Kidney (tissue), 14 donors: ENCODE data around the gene ARAP1. TPM values are rescaled to one million over a fixed set of nuclear protein-coding genes. Genes with fewer than 3 reads are reported as not detected.

ENCODE experiments used
- DNase-seq, 5 donors: peaks; one replicate each; pipeline ENCODE4 v3.0.0-alpha.2; 2013 to 2020
- FAIRE-seq: peaks from 2 replicates; lab custom pipeline; 2012; peaks lifted over from hg19 to GRCh38; lab: Jason Lieb, UNC
- H3K27ac ChIP-seq, 2 donors: one replicate each; pipeline ENCODE4 v1.7.0; 2013; ENCODE audit warnings: low read depth in 2 of 2, low read length in 2 of 2, inconsistent platforms in 1 of 2
- H3K27me3 ChIP-seq: one replicate; pipeline ENCODE4 v1.7.1; 2013; ENCODE audit warnings: low read length, inconsistent platforms; ENCODE audit not compliant: control insufficient read depth, insufficient read depth
- H3K36me3 ChIP-seq, 3 donors: one replicate each; pipeline versions ENCODE4 v1.7.0 to v1.7.1; 2013; ENCODE audit warnings: low read length in 3 of 3, control low read depth in 1 of 3, inconsistent platforms in 1 of 3; ENCODE audit not compliant: insufficient read depth in 3 of 3, control insufficient read depth in 2 of 3
- H3K4me1 ChIP-seq, 3 donors: one replicate each; pipeline versions ENCODE4 v1.7.0 to v1.7.1; 2013; ENCODE audit warnings: low read length in 3 of 3, inconsistent platforms in 1 of 3, low read depth in 1 of 3; ENCODE audit not compliant: control insufficient read depth in 2 of 3, insufficient read depth in 2 of 3
- H3K4me3 ChIP-seq, 3 donors: one replicate each; pipeline versions ENCODE4 v1.7.0 to v1.8.1; 2013; ENCODE audit warnings: low read length in 3 of 3, control low read depth in 1 of 3, inconsistent platforms in 1 of 3
- H3K9ac ChIP-seq, 3 donors: one replicate each; pipeline versions ENCODE4 v1.7.0 to v1.7.1; 2013; ENCODE audit warnings: low read length in 3 of 3, control low read depth in 1 of 3, inconsistent platforms in 1 of 3
- H3K9me3 ChIP-seq, 3 donors: one replicate each; pipeline versions ENCODE4 v1.7.0 to v1.7.1; 2013; ENCODE audit warnings: low read length in 3 of 3, control low read depth in 1 of 3, inconsistent platforms in 1 of 3; ENCODE audit not compliant: control insufficient read depth in 2 of 3, insufficient read depth in 1 of 3
- intact Hi-C: fragments of 100-400 bp; cut with DNase I; formaldehyde crosslinking; loops from one replicate; pipeline ENCODE4 v1.11.1; 2022
- polyA plus RNA-seq: library from polyadenylated mRNA; stranded (reverse); fragments of 350-450 nt; fragmentation: Illumina TruSeq; extraction: RNeasy Lipid Tissue Mini Kit (QIAGEN cat#74804); gene quantifications from one replicate; pipeline ENCODE4 v1.2.3, GENCODE V29; 2014; ENCODE audit warnings: low read depth, low replicate concordance; ENCODE audit not compliant: insufficient read depth
- total RNA-seq: library from RNA; stranded (reverse); fragmentation: NEBNext Ultra II Directional; extraction: Animal tissue kit (Norgen Biotek cat#: 25700); gene quantifications from one replicate; pipeline ENCODE4 v1.2.1, GENCODE V29; 2021
- TF ChIP-seq, protein P1 (sequence below): IDR thresholded peaks from 3 replicates; pipeline ENCODE4 v1.5.1; 2012; ENCODE audit warnings: mild to moderate bottlenecking, moderate library complexity, borderline replicate concordance; ENCODE audit not compliant: insufficient read depth; ENCODE audit errors: extremely low read depth
- donor health status: control.
- donor health status: control.
- donor health status: control.
- donor health status: control.
- donor health status: control.
- donor health status: DM: yes; HTN: yes; CAD: no.
- donor health status: Normal renal cell carcinoma (clear cell type).

Gene ARAP1
- total and polyA plus RNA-seq, 2 donors from 2014 or later = 58.2 to 80.8 TPM

DNA sequence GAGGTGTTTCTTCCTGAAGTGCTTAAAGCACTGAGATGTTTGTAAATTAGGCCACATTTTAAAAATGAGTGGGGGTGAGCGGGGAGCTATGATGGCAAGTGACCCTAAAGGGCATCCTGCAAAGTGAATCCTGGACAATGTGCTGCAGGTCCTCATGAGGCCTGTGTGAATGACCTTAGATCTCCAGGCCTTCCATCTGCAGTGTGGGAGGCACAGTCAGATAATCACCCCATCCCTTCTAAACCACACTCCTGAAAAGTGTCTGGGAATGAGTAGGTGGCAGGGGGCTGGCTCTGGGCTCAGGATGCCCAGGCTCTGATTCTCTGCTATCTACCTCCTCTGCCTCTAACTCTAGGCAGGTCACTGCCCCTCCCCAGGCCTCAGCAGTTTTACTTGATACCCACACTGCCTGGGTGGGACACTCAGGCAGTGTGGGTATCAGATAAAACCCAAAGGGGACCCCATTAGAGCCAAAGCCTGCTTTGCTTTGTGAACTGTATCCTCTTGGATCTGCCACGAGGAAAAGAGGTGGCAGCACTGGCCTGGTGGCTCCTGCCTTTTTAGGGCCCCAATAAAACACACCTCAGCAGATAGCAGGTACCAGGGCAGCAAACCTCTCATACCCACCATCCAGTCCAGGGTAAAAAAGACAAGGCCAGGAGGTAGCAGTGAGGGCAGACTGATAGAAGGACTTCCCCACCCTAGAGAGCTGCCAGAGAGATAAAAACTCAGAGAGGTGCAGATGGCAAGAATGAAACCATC lies 31.1 kb upstream of the ARAP1 start:
- Histone ChIP-seq H3K36me3 (no peaks in the 10 kb centered on the region), H3K9me3 (no peaks in the 10 kb centered on the region), H3K27ac (no peak overlapping the region), H3K4me1 (peaks cover 0 to 35% (median 13%) of the 10 kb centered on the region in 3 donors), H3K4me3 (no peak overlapping the region), H3K9ac (no peak overlapping the region), H3K27me3 (no peaks in the 10 kb centered on the region)
- DNase-seq = no peak
- no peak for FAIRE-seq
- intact Hi-C loops = loop anchor here (10.0 kb wide), 1 partner anchor 49 kb away; no protein-coding TSS in a partner anchor
- TF ChIP-seq, protein P1, sequence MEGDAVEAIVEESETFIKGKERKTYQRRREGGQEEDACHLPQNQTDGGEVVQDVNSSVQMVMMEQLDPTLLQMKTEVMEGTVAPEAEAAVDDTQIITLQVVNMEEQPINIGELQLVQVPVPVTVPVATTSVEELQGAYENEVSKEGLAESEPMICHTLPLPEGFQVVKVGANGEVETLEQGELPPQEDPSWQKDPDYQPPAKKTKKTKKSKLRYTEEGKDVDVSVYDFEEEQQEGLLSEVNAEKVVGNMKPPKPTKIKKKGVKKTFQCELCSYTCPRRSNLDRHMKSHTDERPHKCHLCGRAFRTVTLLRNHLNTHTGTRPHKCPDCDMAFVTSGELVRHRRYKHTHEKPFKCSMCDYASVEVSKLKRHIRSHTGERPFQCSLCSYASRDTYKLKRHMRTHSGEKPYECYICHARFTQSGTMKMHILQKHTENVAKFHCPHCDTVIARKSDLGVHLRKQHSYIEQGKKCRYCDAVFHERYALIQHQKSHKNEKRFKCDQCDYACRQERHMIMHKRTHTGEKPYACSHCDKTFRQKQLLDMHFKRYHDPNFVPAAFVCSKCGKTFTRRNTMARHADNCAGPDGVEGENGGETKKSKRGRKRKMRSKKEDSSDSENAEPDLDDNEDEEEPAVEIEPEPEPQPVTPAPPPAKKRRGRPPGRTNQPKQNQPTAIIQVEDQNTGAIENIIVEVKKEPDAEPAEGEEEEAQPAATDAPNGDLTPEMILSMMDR = no peak

DNA sequence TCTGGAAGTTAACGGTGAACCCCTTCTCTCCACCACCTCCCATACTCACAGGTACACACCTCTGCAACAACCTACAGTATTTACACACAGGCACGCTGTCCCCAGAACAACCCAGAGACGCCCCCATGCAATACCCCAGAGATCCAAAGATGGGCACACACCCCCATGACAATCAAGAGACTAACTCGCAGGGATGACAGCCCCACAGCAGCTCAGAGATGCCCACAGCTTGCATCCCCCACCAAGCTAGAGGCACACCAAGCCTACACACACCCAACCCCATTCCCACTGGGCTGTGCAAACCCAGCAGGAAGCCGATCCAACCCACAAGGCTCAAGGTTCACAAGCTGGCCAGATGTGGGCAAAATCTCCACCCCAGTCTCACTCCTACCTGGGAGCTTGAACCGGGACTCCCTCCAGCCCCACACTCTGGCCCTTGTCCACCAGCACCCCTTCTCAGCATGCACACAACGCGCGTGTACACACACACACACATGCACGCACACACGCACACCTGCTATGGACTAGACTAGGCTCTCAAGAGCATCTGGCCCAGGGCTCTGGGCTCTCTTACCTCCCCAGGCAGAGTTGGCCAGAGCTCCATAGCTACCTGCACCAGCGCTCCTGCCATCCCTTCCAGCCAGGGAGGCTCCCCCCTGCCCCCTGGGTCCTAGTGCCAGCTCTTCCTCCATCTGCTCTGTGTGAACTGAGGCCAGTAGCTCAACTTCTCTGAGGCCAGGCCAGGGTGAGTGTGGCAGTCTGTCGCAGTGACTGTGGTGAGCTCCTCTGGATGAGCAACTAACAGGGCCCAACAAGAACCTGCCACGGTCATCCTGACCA lies 30.1 kb upstream of the ARAP1 start:
- Histone ChIP-seq H3K9me3 (no peaks in the 10 kb centered on the region), H3K9ac (no peak overlapping the region), H3K27ac (no peak overlapping the region), H3K4me3 (peak overlapping the region in 1 of 3 donors; percentile 47), H3K27me3 (no peaks in the 10 kb centered on the region), H3K36me3 (no peaks in the 10 kb centered on the region), H3K4me1 (peaks cover 0 to 45% (median 13%) of the 10 kb centered on the region in 3 donors)
- intact Hi-C loops = loop anchor here (10.0 kb wide), 1 partner anchor 48 kb away; no protein-coding TSS in a partner anchor
- DNase-seq = peak in 1 of 5 donors; percentile 46
- FAIRE-seq = no peak
- TF ChIP-seq, protein P1 = no peak

DNA sequence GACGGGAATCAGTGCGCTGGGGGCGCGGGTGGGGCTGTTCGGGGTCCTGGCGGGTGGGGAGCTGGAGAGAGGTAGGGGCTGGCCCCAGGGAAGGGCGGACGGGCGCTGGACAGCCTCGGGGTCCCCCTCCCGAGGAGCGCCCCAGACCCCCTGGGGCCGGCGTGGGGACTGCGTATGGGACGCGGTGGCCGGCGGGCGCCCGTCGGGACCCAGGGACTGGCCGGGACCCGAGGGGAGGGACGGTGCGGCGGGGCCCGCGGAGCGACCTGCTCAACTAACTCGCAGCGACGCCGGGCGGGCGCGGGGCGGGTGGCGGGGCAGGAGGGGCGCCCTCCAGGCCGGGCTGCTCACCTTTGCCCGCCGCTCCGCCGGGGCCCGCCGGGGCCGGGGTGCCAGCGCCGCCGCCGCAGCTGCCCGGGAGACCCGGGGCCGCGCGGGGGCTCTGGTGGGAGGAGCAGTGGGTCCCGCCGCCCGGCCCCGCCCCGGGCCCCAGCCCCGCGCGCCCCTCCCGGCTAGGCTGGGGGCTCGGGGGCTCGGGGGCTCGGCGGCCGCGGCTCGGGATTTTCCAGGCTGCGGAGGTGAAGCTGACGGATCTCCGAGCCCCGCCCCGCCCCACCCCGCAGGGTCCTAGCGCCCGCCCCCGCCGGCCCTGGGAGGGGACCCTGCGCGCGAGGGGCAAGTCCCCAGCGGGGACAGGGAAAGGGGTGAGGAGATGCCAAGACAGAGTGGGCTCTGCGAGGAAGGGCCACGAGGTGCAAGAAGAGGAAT lies 29.3 kb upstream of the ARAP1 start:
- no peaks in the 10 kb centered on the region for H3K9me3 ChIP-seq
- TF ChIP-seq, protein P1 = no peak
- peaks cover 0 to 52% (median 19%) of the 10 kb centered on the region in 3 donors for H3K4me1 ChIP-seq
- H3K27ac ChIP-seq = peak overlapping the region; percentile 61 to 71
- peak overlapping the region in 2 of 3 donors; percentile 60 to 71 for H3K4me3 ChIP-seq
- intact Hi-C loops = loop anchor here (10.0 kb wide), 1 partner anchor 47 kb away; no protein-coding TSS in a partner anchor
- peak overlapping the region in 1 of 3 donors; percentile 72 for H3K9ac ChIP-seq
- no peak for FAIRE-seq
- H3K36me3 ChIP-seq = no peaks in the 10 kb centered on the region
- peak in 3 of 5 donors; percentile 70 to 86 (median 81) for DNase-seq
- H3K27me3 ChIP-seq = no peaks in the 10 kb centered on the region
